CD4-positive, alpha-beta T cell treated with Interleukin-15 for 4 hours (primary cell): ENCODE data around the gene DTNB.

ENCODE experiments used
- DNase-seq: peaks from one replicate; pipeline ENCODE4 v3.0.0-alpha.2; 2020; ENCODE audit warnings: low spot score

Gene DTNB

GRCh38 chr2:25499157-25499556 lies 174.2 kb downstream of the DTNB start:
- DNase-seq, result no peak

GRCh38 chr2:25497918-25498407 lies 175.4 kb downstream of the DTNB start:
- DNase-seq, result no peak

- DNase-seq, result no peak
Measured at GRCh38 chr2:25497229-25497917, 176.0 kb downstream of the DTNB start.

GRCh38 chr2:25494616-25495015 lies 178.8 kb downstream of the DTNB start:
- no peak for DNase-seq

GRCh38 chr2:25493207-25493606 lies 180.2 kb downstream of the DTNB start:
- no peak for DNase-seq

- DNase-seq, result no peak
Measured at GRCh38 chr2:25492726-25493125, 180.7 kb downstream of the DTNB start.

GRCh38 chr2:25491966-25492532 lies 181.3 kb downstream of the DTNB start:
- no peak for DNase-seq

GRCh38 chr2:25491003-25491696 lies 182.2 kb downstream of the DTNB start:
- no peak for DNase-seq

- no peak for DNase-seq
Measured at GRCh38 chr2:25490217-25490616, 183.2 kb downstream of the DTNB start.

GRCh38 chr2:25489631-25490030 lies 183.7 kb downstream of the DTNB start:
- no peak for DNase-seq

- DNase-seq, result no peak
Measured at GRCh38 chr2:25483607-25484266, 189.6 kb downstream of the DTNB start.

GRCh38 chr2:25482341-25482740 lies 191.0 kb downstream of the DTNB start:
- no peak for DNase-seq

GRCh38 chr2:25481381-25482300 lies 191.7 kb downstream of the DTNB start:
- no peak for DNase-seq

GRCh38 chr2:25480561-25480960 lies 192.8 kb downstream of the DTNB start:
- DNase-seq, result no peak

- no peak for DNase-seq
Measured at GRCh38 chr2:25479761-25480160, 193.6 kb downstream of the DTNB start.

GRCh38 chr2:25478736-25479135 lies 194.6 kb downstream of the DTNB start:
- no peak for DNase-seq

GRCh38 chr2:25473758-25474340 lies 199.5 kb downstream of the DTNB start:
- DNase-seq, result no peak

GRCh38 chr2:25473131-25473530 lies 200.2 kb downstream of the DTNB start:
- no peak for DNase-seq

- no peak for DNase-seq
Measured at GRCh38 chr2:25470806-25471205, 202.6 kb downstream of the DTNB start.

GRCh38 chr2:25467743-25468142 lies 205.6 kb downstream of the DTNB start:
- DNase-seq, result no peak

GRCh38 chr2:25462021-25462420 lies 211.4 kb downstream of the DTNB start:
- no peak for DNase-seq
